ENCODE data around the gene CPVL.

DNA sequence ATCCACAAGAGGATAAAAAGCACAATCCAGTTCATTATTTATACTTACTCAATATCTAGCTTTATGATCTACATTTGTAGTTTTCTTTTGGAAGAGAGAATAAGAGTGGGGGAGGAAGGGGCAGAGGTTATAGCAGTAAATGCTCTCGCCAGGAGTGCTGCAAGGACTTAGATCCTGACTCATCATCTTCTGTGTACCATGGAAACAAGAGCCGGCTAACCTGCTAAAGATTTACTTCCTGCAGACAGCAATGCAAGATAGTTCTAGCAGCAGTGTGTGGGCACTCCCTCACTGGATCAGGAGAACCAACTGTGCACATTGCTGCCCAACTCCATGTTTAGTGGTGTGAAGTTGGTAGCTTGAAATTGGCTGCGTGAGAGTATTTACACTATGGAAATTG lies 140.5 kb downstream of the CPVL start:
- no peak for TF ChIP-seq POLR2A (IDR thresholded peaks at IDR 0.05)
- TF ChIP-seq, protein P1, sequence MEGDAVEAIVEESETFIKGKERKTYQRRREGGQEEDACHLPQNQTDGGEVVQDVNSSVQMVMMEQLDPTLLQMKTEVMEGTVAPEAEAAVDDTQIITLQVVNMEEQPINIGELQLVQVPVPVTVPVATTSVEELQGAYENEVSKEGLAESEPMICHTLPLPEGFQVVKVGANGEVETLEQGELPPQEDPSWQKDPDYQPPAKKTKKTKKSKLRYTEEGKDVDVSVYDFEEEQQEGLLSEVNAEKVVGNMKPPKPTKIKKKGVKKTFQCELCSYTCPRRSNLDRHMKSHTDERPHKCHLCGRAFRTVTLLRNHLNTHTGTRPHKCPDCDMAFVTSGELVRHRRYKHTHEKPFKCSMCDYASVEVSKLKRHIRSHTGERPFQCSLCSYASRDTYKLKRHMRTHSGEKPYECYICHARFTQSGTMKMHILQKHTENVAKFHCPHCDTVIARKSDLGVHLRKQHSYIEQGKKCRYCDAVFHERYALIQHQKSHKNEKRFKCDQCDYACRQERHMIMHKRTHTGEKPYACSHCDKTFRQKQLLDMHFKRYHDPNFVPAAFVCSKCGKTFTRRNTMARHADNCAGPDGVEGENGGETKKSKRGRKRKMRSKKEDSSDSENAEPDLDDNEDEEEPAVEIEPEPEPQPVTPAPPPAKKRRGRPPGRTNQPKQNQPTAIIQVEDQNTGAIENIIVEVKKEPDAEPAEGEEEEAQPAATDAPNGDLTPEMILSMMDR (IDR thresholded peaks at IDR 0.05) = no peak
